Liver (tissue), 9 donors: ENCODE data around the gene DLX4. TPM values are rescaled to one million over a fixed set of nuclear protein-coding genes. Genes with fewer than 3 reads are reported as not detected.

Source experiments
- DNase-seq: peaks from one replicate; pipeline ENCODE4 v3.0.0-alpha.2; 2017; ENCODE audit warnings: low spot score
- H3K27ac ChIP-seq, 2 donors: one replicate each; pipeline ENCODE4 v1.7.0; 2013; ENCODE audit warnings: inconsistent platforms in 2 of 2, low read length in 2 of 2, control low read depth in 1 of 2, low read depth in 1 of 2, mild to moderate bottlenecking in 1 of 2
- H3K27me3 ChIP-seq, 4 donors: one replicate each; pipeline versions ENCODE4 v1.6.1 to v1.7.0; 2013; ENCODE audit warnings: low read length in 3 of 4, inconsistent platforms in 1 of 4, mild to moderate bottlenecking in 1 of 4, moderate library complexity in 1 of 4; ENCODE audit not compliant: control insufficient read depth in 4 of 4, insufficient read depth in 4 of 4
- H3K36me3 ChIP-seq, 4 donors: one replicate each; pipeline versions ENCODE4 v1.6.1 to v1.7.0; 2013; ENCODE audit warnings: low read length in 3 of 4, mild to moderate bottlenecking in 3 of 4, low read depth in 1 of 4, moderate library complexity in 1 of 4; ENCODE audit not compliant: control insufficient read depth in 4 of 4, insufficient read depth in 3 of 4
- H3K4me1 ChIP-seq, 4 donors: one replicate each; pipeline versions ENCODE4 v1.6.1 to v1.7.0; 2013; ENCODE audit warnings: low read length in 3 of 4, mild to moderate bottlenecking in 3 of 4, moderate library complexity in 1 of 4; ENCODE audit not compliant: control insufficient read depth in 4 of 4, insufficient read depth in 4 of 4
- H3K4me3 ChIP-seq, 3 donors: one replicate each; pipeline versions ENCODE4 v1.6.1 to v1.7.0; 2013; ENCODE audit warnings: low read length in 3 of 3, control low read depth in 1 of 3, low read depth in 1 of 3, mild to moderate bottlenecking in 1 of 3
- H3K9ac ChIP-seq, 2 donors: one replicate each; pipeline ENCODE4 v1.7.0; 2013; ENCODE audit warnings: low read length in 2 of 2, mild to moderate bottlenecking in 2 of 2, moderate library complexity in 2 of 2, control low read depth in 1 of 2, low read depth in 1 of 2
- H3K9me3 ChIP-seq, 4 donors: one replicate each; pipeline versions ENCODE4 v1.6.1 to v1.7.0; 2013; ENCODE audit warnings: low read length in 3 of 4; ENCODE audit not compliant: control insufficient read depth in 4 of 4
- ATF3 ChIP-seq: IDR thresholded peaks from 2 replicates; pipeline ENCODE4 v1.6.1; 2016; ENCODE audit warnings: antibody characterized with exemption
- CTCF ChIP-seq: fragments of 150-350 bp; IDR thresholded peaks from 2 replicates; pipeline ENCODE4 v1.5.1; 2017; ENCODE audit warnings: improper control_type of control experiment, low read depth, low read length; ENCODE audit not compliant: missing input control
- EGR1 ChIP-seq, 2 donors: IDR thresholded peaks; 2 replicates each; pipeline ENCODE4 v1.6.1; 2016 to 2018; ENCODE audit warnings: antibody characterized with exemption in 2 of 2, low read depth in 2 of 2
- FOXA1 ChIP-seq: IDR thresholded peaks from 2 replicates; pipeline ENCODE4 v1.6.1; 2016; ENCODE audit warnings: antibody characterized with exemption
- FOXA2 ChIP-seq: IDR thresholded peaks from 2 replicates; pipeline ENCODE4 v1.6.1; 2016; ENCODE audit warnings: antibody characterized with exemption
- GABPA ChIP-seq, 2 donors: IDR thresholded peaks in 1 of 2; conservative IDR thresholded peaks in 1 of 2; 2 replicates each; pipeline ENCODE4 v1.6.1; 2016; ENCODE audit warnings: antibody characterized with exemption in 2 of 2, mild to moderate bottlenecking in 1 of 2, moderate library complexity in 1 of 2
- HNF4A ChIP-seq, 2 donors: conservative IDR thresholded peaks; 2 replicates each; pipeline ENCODE4 v1.6.1; 2016; ENCODE audit warnings: antibody characterized with exemption in 2 of 2, mild to moderate bottlenecking in 2 of 2
- HNF4G ChIP-seq: IDR thresholded peaks from 2 replicates; pipeline ENCODE4 v1.6.1; 2016; ENCODE audit warnings: antibody characterized with exemption
- JUND ChIP-seq, 2 donors: IDR thresholded peaks; 2 replicates each; pipeline ENCODE4 v1.6.1; 2016; ENCODE audit warnings: antibody characterized with exemption in 2 of 2
- MAX ChIP-seq: IDR thresholded peaks from 2 replicates; pipeline ENCODE4 v1.6.1; 2016; ENCODE audit warnings: antibody characterized with exemption
- NR2F2 ChIP-seq: IDR thresholded peaks from 2 replicates; pipeline ENCODE4 v1.6.1; 2016; ENCODE audit warnings: antibody characterized with exemption
- RAD21 ChIP-seq, 2 donors: IDR thresholded peaks; 2 replicates each; pipeline ENCODE4 v1.6.1; 2016; ENCODE audit warnings: antibody characterized with exemption in 2 of 2, mild to moderate bottlenecking in 2 of 2
- REST ChIP-seq: IDR thresholded peaks from 2 replicates; pipeline ENCODE4 v1.6.1; 2016; ENCODE audit warnings: antibody characterized with exemption, mild to moderate bottlenecking
- RXRA ChIP-seq, 2 donors: IDR thresholded peaks; 2 replicates each; pipeline ENCODE4 v1.6.1; 2017 to 2018; ENCODE audit warnings: antibody characterized with exemption in 2 of 2, mild to moderate bottlenecking in 1 of 2
- SP1 ChIP-seq: IDR thresholded peaks from 2 replicates; pipeline ENCODE4 v1.6.1; 2018; ENCODE audit warnings: antibody characterized with exemption, mild to moderate bottlenecking
- TAF1 ChIP-seq: conservative IDR thresholded peaks from 2 replicates; pipeline ENCODE4 v1.6.1; 2016; ENCODE audit warnings: antibody characterized with exemption, mild to moderate bottlenecking
- YY1 ChIP-seq: IDR thresholded peaks from 2 replicates; pipeline ENCODE4 v1.6.1; 2016; ENCODE audit warnings: antibody characterized with exemption, mild to moderate bottlenecking
- ZBTB33 ChIP-seq: IDR thresholded peaks from 2 replicates; pipeline ENCODE4 v1.6.1; 2016; ENCODE audit warnings: antibody characterized with exemption
- WGBS: extraction: QIAGEN DNeasy Blood & Tissue Kit; methylation state at CpG from one replicate; pipeline ENCODE4 v1.1.7; 2013; 5-methylcytosine and 5-hydroxymethylcytosine counted together
- polyA plus RNA-seq, 2 donors: library from polyadenylated mRNA; stranded (reverse) in 1 of 2; unstranded in 1 of 2; fragments of 200-250 nt in 1 of 2; fragments of >200 nt in 1 of 2; fragmentation: Nextera tagmentation in 1 of 2; extraction: Ambion mirVana in 1 of 2; gene quantifications; one replicate each; pipeline versions ENCODE4 v1.2.1 to v1.2.3, GENCODE V29; 2013 to 2015
- total RNA-seq, 2 donors: library from RNA; depleted of rRNA; stranded (reverse); fragments of >200 nt; gene quantifications; one replicate each; pipeline ENCODE4 v1.2.3, GENCODE V29; 2014
- donor health status: healthy.
- donor health status: healthy.
- donor health status: healthy.
- donor health status: healthy.
- donor health status: healthy.

Gene DLX4
- total and polyA plus RNA-seq, 4 donors, result not detected

GRCh38 chr17:49935526-49936210 lies 33.3 kb upstream of the DLX4 start:
- Histone ChIP-seq H3K9ac (no peak overlapping the region), H3K4me3 (no peak overlapping the region), H3K27me3 (peaks cover 0 to 2% (median under 1%) of the 10 kb centered on the region in 4 donors), H3K36me3 (no peaks in the 10 kb centered on the region), H3K27ac (no peak overlapping the region), H3K9me3 (no peaks in the 10 kb centered on the region), H3K4me1 (no peaks in the 10 kb centered on the region)
- no peak for TF ChIP-seq FOXA2
- no peak for TF ChIP-seq HNF4G
- TF ChIP-seq MAX, result no peak
- no peak for TF ChIP-seq TAF1
- no peak for TF ChIP-seq RXRA (IDR thresholded peaks at IDR 0.05)
- TF ChIP-seq EGR1 (IDR thresholded peaks at IDR 0.05; ENCODE audit: low read depth in 2 of 2), result no peak
- no peak for TF ChIP-seq RAD21 (IDR thresholded peaks at IDR 0.05)
- TF ChIP-seq JUND (IDR thresholded peaks at IDR 0.05), result no peak
- no peak for TF ChIP-seq ATF3
- TF ChIP-seq YY1, result no peak
- TF ChIP-seq CTCF, result no peak
- no peak for TF ChIP-seq NR2F2
- TF ChIP-seq GABPA (IDR thresholded peaks at IDR 0.05 in 1 of 2, conservative IDR thresholded peaks at IDR 0.05 in 1 of 2), result no peak
- no peak for TF ChIP-seq HNF4A (conservative IDR thresholded peaks at IDR 0.05)
- WGBS, result 61% methylated on average over 15 of the region's 15 CpGs
- DNase-seq, result no peak

- no peak for TF ChIP-seq SP1
- TF ChIP-seq GABPA (IDR thresholded peaks at IDR 0.05 in 1 of 2, conservative IDR thresholded peaks at IDR 0.05 in 1 of 2), result no peak
- no peak for TF ChIP-seq FOXA1
- TF ChIP-seq TAF1, result no peak
- TF ChIP-seq FOXA2, result no peak
- TF ChIP-seq ZBTB33, result no peak
- TF ChIP-seq REST, result no peak
- TF ChIP-seq ATF3, result no peak
- no peak for TF ChIP-seq CTCF
- TF ChIP-seq RAD21 (IDR thresholded peaks at IDR 0.05), result no peak
- no peak for TF ChIP-seq HNF4G
- no peak for TF ChIP-seq EGR1 (IDR thresholded peaks at IDR 0.05; ENCODE audit: low read depth in 2 of 2)
- 88% methylated on average over 9 of the region's 9 CpGs for WGBS
- Histone ChIP-seq H3K36me3 (no peaks in the 10 kb centered on the region), H3K27ac (no peak overlapping the region), H3K4me3 (no peak overlapping the region), H3K9ac (no peak overlapping the region), H3K4me1 (no peaks in the 10 kb centered on the region), H3K9me3 (no peaks in the 10 kb centered on the region), H3K27me3 (peaks cover 0 to 2% (median under 1%) of the 10 kb centered on the region in 4 donors)
- DNase-seq, result no peak
Measured at GRCh38 chr17:49936386-49936785, 32.6 kb upstream of the DLX4 start.
